GM12891 (cell line): ENCODE data around the gene LMX1A. TPM values are rescaled to one million over a fixed set of nuclear protein-coding genes. Genes with fewer than 3 reads are reported as not detected.

Experiments used
- DNase-seq: peaks from one replicate; pipeline ENCODE4 v3.0.0; 2011; ENCODE audit warnings: low spot score; ENCODE audit not compliant: insufficient read length
- FAIRE-seq: peaks from 2 replicates; lab custom pipeline; 2011; peaks lifted over from hg19 to GRCh38; lab: Jason Lieb, UNC
- PAX5 ChIP-seq: IDR thresholded peaks from 2 replicates; pipeline ENCODE4 v1.6.1; 2011; ENCODE audit warnings: low read length, moderate library complexity, mild to moderate bottlenecking; ENCODE audit not compliant: insufficient read depth, severe bottlenecking
- POLR2A ChIP-seq: IDR thresholded peaks from 2 replicates; pipeline ENCODE4 v1.6.1; 2011; ENCODE audit warnings: low read depth, low read length, control low read depth
- POLR2AphosphoS5 ChIP-seq: IDR thresholded peaks from 2 replicates; pipeline ENCODE4 v1.6.1; 2011; ENCODE audit warnings: low read depth, low read length, control low read depth
- POU2F2 ChIP-seq: IDR thresholded peaks from 2 replicates; pipeline ENCODE4 v1.6.1; 2011; ENCODE audit warnings: low read depth, mild to moderate bottlenecking, control low read depth, low read length, moderate library complexity
- SPI1 ChIP-seq: IDR thresholded peaks from 2 replicates; pipeline ENCODE4 v1.6.1; 2011; ENCODE audit warnings: low read depth, low read length, control low read depth
- TAF1 ChIP-seq: IDR thresholded peaks from 2 replicates; pipeline ENCODE4 v1.6.1; 2011; ENCODE audit warnings: low read depth, low read length, control low read depth
- polyA plus RNA-seq: library from polyadenylated mRNA; unstranded; fragments of >200 nt; gene quantifications from one replicate; pipeline ENCODE4 v1.2.1, GENCODE V29; 2012; ENCODE audit warnings: low read depth, missing spikeins, inconsistent platforms; ENCODE audit not compliant: missing spikeins

Gene LMX1A
- not detected for polyA plus RNA-seq

- no peak for FAIRE-seq
- TF ChIP-seq POLR2AphosphoS5 (no peak), SPI1 (no peak), POU2F2 (no peak), PAX5 (no peak), POLR2A (no peak), TAF1 (no peak)
- no peak for DNase-seq
These were observed at the start of gene LMX1A for GRCh38 chr1:165355977-165356811. Gene LMX1A, minus strand, starts transcription at chr1:165356715. Its CDS starts 1,156 bp downstream, at chr1:165355559.

- FAIRE-seq, result peak; percentile 85
- peak; percentile 16 for DNase-seq
- no peak for TF ChIP-seq POU2F2
- TF ChIP-seq POLR2A, result no peak
- TF ChIP-seq PAX5, result no peak
- TF ChIP-seq TAF1, result no peak
- no peak for TF ChIP-seq POLR2AphosphoS5
- TF ChIP-seq SPI1, result no peak
These were observed 47.4 kb upstream of the LMX1A start for GRCh38 chr1:165403835-165404482.

DNA sequence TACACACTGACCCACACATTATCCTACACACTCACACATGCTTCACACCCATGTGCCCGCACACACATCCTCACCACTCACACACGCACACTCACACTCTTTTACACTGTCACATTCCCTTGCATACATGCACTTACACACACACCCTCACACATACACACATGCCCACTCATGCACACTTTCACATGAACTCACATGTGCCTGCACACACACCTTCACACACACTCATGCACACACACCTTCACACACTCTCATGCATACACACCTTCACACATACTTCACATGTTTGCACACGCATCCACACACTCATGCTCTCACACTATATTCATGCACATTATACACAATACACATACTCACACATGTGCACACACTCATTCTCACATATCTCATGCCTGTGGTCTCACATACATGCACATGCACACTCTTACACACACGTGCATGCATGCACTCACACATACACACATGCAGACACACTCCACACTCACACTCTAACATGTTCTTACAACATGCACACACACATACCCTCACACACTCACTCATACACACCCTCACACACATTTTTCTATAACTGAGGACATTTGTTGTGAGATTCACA lies 46.1 kb upstream of the LMX1A start:
- no peak for TF ChIP-seq POLR2A
- no peak for TF ChIP-seq PAX5
- TF ChIP-seq TAF1, result no peak
- TF ChIP-seq SPI1, result no peak
- no peak for TF ChIP-seq POU2F2
- TF ChIP-seq POLR2AphosphoS5, result no peak
- FAIRE-seq (peak; percentile 61), DNase-seq (no peak)

DNA sequence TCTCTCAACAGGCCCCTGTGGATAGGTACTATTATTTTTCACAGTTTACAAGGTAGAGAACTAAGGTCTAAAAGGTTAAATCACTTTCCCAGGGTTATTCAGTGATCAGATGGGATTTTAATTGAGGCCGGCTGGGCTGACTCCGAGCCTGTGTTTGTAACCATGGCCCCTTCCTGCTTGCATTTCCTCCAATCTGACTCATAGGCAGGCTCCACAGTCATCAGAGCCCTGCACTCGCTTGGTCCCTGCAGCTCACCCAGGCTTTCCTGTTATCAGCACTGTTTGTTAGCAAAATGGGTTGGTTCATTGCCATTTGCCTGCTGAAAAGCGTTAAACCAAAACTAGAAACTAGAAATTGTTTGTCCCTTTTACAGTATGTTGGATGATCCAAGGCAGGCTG lies 41.4 kb upstream of the LMX1A start:
- no peak for DNase-seq
- TF ChIP-seq POU2F2 (no peak), PAX5 (no peak), POLR2A (no peak), TAF1 (no peak), SPI1 (no peak), POLR2AphosphoS5 (no peak)
- FAIRE-seq, result no peak

DNA sequence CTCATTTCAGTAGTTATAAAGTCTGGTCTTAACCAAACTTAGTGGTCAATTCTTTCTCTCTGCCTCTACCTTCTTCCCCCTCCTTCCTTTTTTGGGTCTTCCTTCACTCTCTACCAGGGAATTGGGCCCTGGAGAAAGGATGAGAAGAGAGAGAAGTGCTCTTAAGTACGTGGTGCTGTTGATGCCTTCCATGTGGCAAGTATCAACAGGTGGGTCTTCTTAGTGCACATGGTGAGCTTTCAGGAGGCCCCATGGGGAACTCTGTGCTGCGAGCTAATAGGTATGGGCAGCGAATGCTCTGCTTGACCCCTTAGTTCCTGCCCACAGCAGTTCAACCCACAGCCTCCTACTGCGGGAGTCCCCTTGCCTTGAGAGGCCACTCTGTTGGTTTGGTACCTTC lies 39.4 kb upstream of the LMX1A start:
- TF ChIP-seq POLR2AphosphoS5, result no peak
- FAIRE-seq (no peak), DNase-seq (no peak)

- TF ChIP-seq TAF1, result no peak
- TF ChIP-seq POU2F2, result no peak
- no peak for TF ChIP-seq POLR2AphosphoS5
- no peak for TF ChIP-seq POLR2A
- no peak for TF ChIP-seq PAX5
- TF ChIP-seq SPI1, result no peak
- no peak for DNase-seq
- FAIRE-seq, result no peak
These were observed 39.0 kb upstream of the LMX1A start for GRCh38 chr1:165395478-165395877.

- peak; percentile 71 for DNase-seq
- FAIRE-seq, result peak; percentile 97
- TF ChIP-seq TAF1, result no peak
- peak; percentile 35; the same call in 1 of the 2 replicates for TF ChIP-seq SPI1
These were observed 36.4 kb upstream of the LMX1A start for GRCh38 chr1:165392634-165393571.

DNA sequence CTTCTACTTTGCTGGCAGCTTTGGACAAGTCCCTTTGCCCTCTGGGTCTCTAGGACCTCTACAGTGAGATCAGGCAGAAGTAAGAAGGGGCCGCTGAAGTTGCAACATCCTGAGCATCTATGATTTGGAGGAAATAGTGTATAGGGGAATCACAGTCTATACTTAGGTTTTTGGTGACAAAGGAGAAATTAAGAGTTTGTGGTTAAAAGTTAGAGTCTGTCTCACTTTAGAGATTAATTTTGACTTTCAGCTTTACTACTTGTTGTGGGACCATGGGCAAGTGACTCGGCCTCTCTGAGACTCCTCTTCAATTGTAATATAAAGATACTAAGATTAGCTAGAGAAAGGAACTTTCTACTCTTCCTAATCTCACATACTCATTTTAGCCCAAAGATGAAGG lies 33.1 kb upstream of the LMX1A start:
- FAIRE-seq (no peak), DNase-seq (no peak)
- TF ChIP-seq POLR2AphosphoS5 (no peak), POLR2A (no peak), SPI1 (no peak), TAF1 (no peak), PAX5 (no peak), POU2F2 (no peak)

- no peak for DNase-seq
- TF ChIP-seq TAF1 (no peak), POLR2A (no peak), PAX5 (no peak), POU2F2 (no peak), POLR2AphosphoS5 (no peak), SPI1 (no peak)
- no peak for FAIRE-seq
These were observed 31.4 kb upstream of the LMX1A start for GRCh38 chr1:165387961-165388360.

DNA sequence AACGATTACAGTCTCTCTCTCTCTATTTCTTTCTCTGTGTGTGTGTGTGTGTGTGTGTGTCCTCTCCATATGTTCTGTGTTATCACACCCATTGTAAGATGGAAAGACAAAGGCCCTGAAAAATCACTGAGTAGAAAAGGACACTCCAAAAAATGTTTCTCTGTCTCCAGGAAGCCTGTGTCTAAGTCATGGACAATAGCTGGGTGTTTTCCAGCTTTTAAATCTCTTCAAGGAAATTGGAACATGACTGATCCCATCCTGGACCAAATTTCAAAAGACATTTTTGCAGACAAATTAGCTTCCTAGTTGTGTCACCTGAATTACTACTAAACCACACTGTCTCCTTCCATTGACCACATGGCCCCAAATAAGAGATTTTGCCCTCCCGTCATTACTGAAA lies 31.0 kb upstream of the LMX1A start:
- DNase-seq (no peak), FAIRE-seq (no peak)
- TF ChIP-seq POU2F2, result no peak
